Peyer's patch (tissue), 4 donors: ENCODE measurements around the gene ATN1.

Source experiments
- CTCF ChIP-seq, 6 experiments: fragments of 450-650 bp in 4 of 6; fragments of 200-600 bp in 2 of 6; sonication (generic) in 1 of 6; IDR thresholded peaks; one replicate each; pipeline ENCODE4 v1.5.1; 2017 to 2019; ENCODE audit warnings: antibody characterized with exemption in 6 of 6, mild to moderate bottlenecking in 3 of 6, moderate library complexity in 1 of 6
- POLR2A ChIP-seq, 2 donors: fragments of 450-650 bp; IDR thresholded peaks; one replicate each; pipeline ENCODE4 v1.5.1; 2017; ENCODE audit warnings: antibody characterized with exemption in 2 of 2, mild to moderate bottlenecking in 2 of 2, moderate library complexity in 2 of 2

- TF ChIP-seq CTCF (IDR thresholded peaks at IDR 0.05) = peak in 3 of 6 experiments; percentile 54 to 58 (median 56)
- peak; percentile 98 for TF ChIP-seq POLR2A (IDR thresholded peaks at IDR 0.05)
Measured at GRCh38 chr12:6963016-6963731, 35.4 kb downstream of the ATN1 start.
